Mesodermal cell (in vitro differentiated cells): ENCODE data around the gene EPSTI1.

ENCODE experiments used
- H3K27ac ChIP-seq: 2 replicates; pipeline ENCODE4 v1.7.0; 2013; ENCODE audit warnings: mild to moderate bottlenecking, low read depth, low read length, moderate library complexity; ENCODE audit not compliant: severe bottlenecking
- H3K36me3 ChIP-seq: 2 replicates; pipeline ENCODE4 v1.7.1; 2013; ENCODE audit warnings: mild to moderate bottlenecking, low read length, moderate library complexity; ENCODE audit not compliant: control insufficient read depth, insufficient read depth
- H3K4me1 ChIP-seq: one replicate; pipeline ENCODE4 v1.7.1; 2013; ENCODE audit warnings: mild to moderate bottlenecking, low read length; ENCODE audit not compliant: insufficient read depth, control insufficient read depth, poor library complexity, severe bottlenecking
- H3K4me3 ChIP-seq: 2 replicates; pipeline ENCODE4 v1.7.0; 2013; ENCODE audit warnings: low read length, control low read depth, mild to moderate bottlenecking; ENCODE audit not compliant: insufficient read depth, poor library complexity, severe bottlenecking; ENCODE audit errors: extremely low read depth
- H3K9me3 ChIP-seq: 2 replicates; pipeline ENCODE4 v1.7.1; 2013; ENCODE audit warnings: mild to moderate bottlenecking, low read length, moderate library complexity; ENCODE audit not compliant: control insufficient read depth
- WGBS, 2 experiments: methylation state at CpG; one replicate each; pipeline ENCODE4 v1.1.5; 2013; ENCODE audit warnings: missing lambda C conversion rate in 2 of 2; ENCODE audit not compliant: insufficient coverage in 2 of 2; 5-methylcytosine and 5-hydroxymethylcytosine counted together

EPSTI1 gene

GRCh38 chr13:43023289-43023963, 31.4 kb upstream of the EPSTI1 start, which contains the start of gene DNAJC15:
Gene DNAJC15 (plus strand): TSS chr13:43023586. CDS start chr13:43023627, 41 bp downstream.
- Histone ChIP-seq H3K9me3 (peaks cover 3% of the 10 kb centered on the region), H3K4me1 (peaks cover 13% of the 10 kb centered on the region), H3K36me3 (no peaks in the 10 kb centered on the region), H3K4me3 (peak within 1 kb of the TSS; percentile 57), H3K27ac (peak within 1 kb of the TSS; percentile 81)
- 32 to 38% methylated on average over 41 to 43 of the region's 48 CpGs for WGBS, 2 experiments

- Histone ChIP-seq H3K36me3 (no peaks in the 10 kb centered on the region), H3K4me3 (peak overlapping the region; percentile 57), H3K9me3 (peaks cover 3% of the 10 kb centered on the region), H3K4me1 (peaks cover 13% of the 10 kb centered on the region), H3K27ac (peak overlapping the region; percentile 81)
- 47 to 59% methylated on average over 4 to 9 of the region's 12 CpGs for WGBS, 2 experiments
Observed at GRCh38 chr13:43022934-43023288, 30.9 kb upstream of the EPSTI1 start.

GRCh38 chr13:43021926-43022670, 30.1 kb upstream of the EPSTI1 start:
- Histone ChIP-seq H3K27ac (no peak overlapping the region), H3K36me3 (no peaks in the 10 kb centered on the region), H3K9me3 (peaks cover 3% of the 10 kb centered on the region), H3K4me3 (no peak overlapping the region), H3K4me1 (peaks cover 13% of the 10 kb centered on the region)
- 83 to 87% methylated on average over 7 to 9 of the region's 11 CpGs for WGBS, 2 experiments

GRCh38 chr13:43020794-43021193, 28.8 kb upstream of the EPSTI1 start:
- H3K9me3 ChIP-seq = peaks cover 3% of the 10 kb centered on the region
- H3K27ac ChIP-seq = no peak overlapping the region

GRCh38 chr13:43019811-43020210, 27.8 kb upstream of the EPSTI1 start:
- peaks cover 13% of the 10 kb centered on the region for H3K4me1 ChIP-seq
- no peak overlapping the region for H3K27ac ChIP-seq
- H3K9me3 ChIP-seq = peaks cover 3% of the 10 kb centered on the region
- H3K36me3 ChIP-seq = no peaks in the 10 kb centered on the region
- 78 to 79% methylated on average over 2 of the region's 2 CpGs for whole genome bisulfite sequencing, 2 experiments
- no peak overlapping the region for H3K4me3 ChIP-seq

More at GRCh38 chr13:43020794-43021193, 28.8 kb upstream of the EPSTI1 start:
- Histone ChIP-seq H3K4me1 (peaks cover 13% of the 10 kb centered on the region), H3K36me3 (no peaks in the 10 kb centered on the region), H3K4me3 (no peak overlapping the region)
- 83% methylated on average over 1 of the region's 1 CpG; no CpG with 5 or more reads in 1 of the 2 experiments for WGBS, 2 experiments

- Histone ChIP-seq H3K27ac (no peak overlapping the region), H3K4me1 (peaks cover 13% of the 10 kb centered on the region), H3K36me3 (no peaks in the 10 kb centered on the region), H3K9me3 (no peaks in the 10 kb centered on the region), H3K4me3 (no peak overlapping the region)
- 80 to 100% methylated on average over 2 of the region's 5 CpGs for WGBS, 2 experiments
Observed at GRCh38 chr13:43016226-43016625, 24.2 kb upstream of the EPSTI1 start.

GRCh38 chr13:43014162-43014561, 22.1 kb upstream of the EPSTI1 start:
- 92 to 94% methylated on average over 3 of the region's 3 CpGs for WGBS, 2 experiments
- Histone ChIP-seq H3K4me1 (no peaks in the 10 kb centered on the region), H3K36me3 (no peaks in the 10 kb centered on the region), H3K27ac (no peak overlapping the region), H3K4me3 (no peak overlapping the region), H3K9me3 (no peaks in the 10 kb centered on the region)

- H3K9me3 ChIP-seq = no peaks in the 10 kb centered on the region
- no CpG with 5 or more reads among the region's 1 CpG for WGBS, 2 experiments
- no peak overlapping the region for H3K4me3 ChIP-seq
- no peaks in the 10 kb centered on the region for H3K36me3 ChIP-seq
- peaks cover 25% of the 10 kb centered on the region for H3K4me1 ChIP-seq
- H3K27ac ChIP-seq = no peak overlapping the region
Observed at GRCh38 chr13:43009506-43009905, 17.5 kb upstream of the EPSTI1 start.

GRCh38 chr13:43008596-43008995, 16.6 kb upstream of the EPSTI1 start:
- 85 to 100% methylated on average over 1 of the region's 3 CpGs for WGBS, 2 experiments
- Histone ChIP-seq H3K9me3 (no peaks in the 10 kb centered on the region), H3K4me3 (no peak overlapping the region), H3K4me1 (peaks cover 25% of the 10 kb centered on the region), H3K27ac (no peak overlapping the region), H3K36me3 (no peaks in the 10 kb centered on the region)

GRCh38 chr13:43006893-43007631, 15.0 kb upstream of the EPSTI1 start:
- H3K9me3 ChIP-seq = peaks cover 5% of the 10 kb centered on the region
- peaks cover 29% of the 10 kb centered on the region for H3K4me1 ChIP-seq
- no peak overlapping the region for H3K4me3 ChIP-seq
- H3K36me3 ChIP-seq = no peaks in the 10 kb centered on the region
- WGBS, 2 experiments = 58 to 70% methylated on average over 2 of the region's 3 CpGs
- H3K27ac ChIP-seq = peak overlapping the region; percentile 55
